CD4-positive, alpha-beta T cell treated with Interleukin-10 for 1 hour (primary cell): Measurements from ENCODE around the gene SLC34A3.

ENCODE experiments used
- DNase-seq: peaks from one replicate; pipeline ENCODE4 v3.0.0-alpha.2; 2020

The SLC34A3 gene

GRCh38 chr9:137230705-137231371 is at the start of gene SLC34A3:
TSS of gene SLC34A3 (plus strand) at chr9:137230901. CDS start at chr9:137231703, 802 bp downstream.
- DNase-seq: no peak

- no peak for DNase-seq
These were observed 49.0 kb upstream of the SLC34A3 start for GRCh38 chr9:137181680-137182079.

GRCh38 chr9:137182836-137183235 is 47.9 kb upstream of the SLC34A3 start:
- DNase-seq: no peak

DNA sequence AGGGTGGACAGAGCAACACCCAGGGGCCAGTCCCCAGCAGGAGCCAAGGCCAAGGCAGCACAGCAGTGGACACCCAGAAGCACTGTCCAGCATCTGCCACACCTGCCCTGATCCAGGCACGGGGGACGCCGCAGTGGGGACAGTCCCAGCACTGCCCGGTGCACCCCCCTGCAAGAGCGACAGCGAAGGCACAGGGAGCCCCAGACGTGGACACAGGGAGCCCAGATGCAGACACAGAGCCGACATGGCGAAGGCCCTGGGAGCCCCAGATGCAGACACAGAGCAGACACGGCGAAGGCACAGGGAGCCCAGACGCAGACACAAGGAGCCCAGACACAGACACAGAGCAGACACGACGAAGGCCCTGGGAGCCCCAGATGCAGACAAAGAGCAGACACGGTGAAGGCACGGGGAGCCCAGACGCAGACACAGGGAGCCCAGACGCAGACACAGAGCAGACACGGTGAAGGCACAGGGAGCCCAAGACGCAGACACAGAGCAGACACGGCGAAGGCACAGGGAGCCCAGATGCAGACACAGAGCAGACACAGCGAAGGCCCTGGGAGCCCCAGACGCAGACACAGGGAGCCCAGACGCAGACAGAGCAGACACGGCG is 46.6 kb upstream of the SLC34A3 start:
- no peak for DNase-seq

- DNase-seq: no peak
These were observed 45.6 kb upstream of the SLC34A3 start for GRCh38 chr9:137184881-137185660.

DNA sequence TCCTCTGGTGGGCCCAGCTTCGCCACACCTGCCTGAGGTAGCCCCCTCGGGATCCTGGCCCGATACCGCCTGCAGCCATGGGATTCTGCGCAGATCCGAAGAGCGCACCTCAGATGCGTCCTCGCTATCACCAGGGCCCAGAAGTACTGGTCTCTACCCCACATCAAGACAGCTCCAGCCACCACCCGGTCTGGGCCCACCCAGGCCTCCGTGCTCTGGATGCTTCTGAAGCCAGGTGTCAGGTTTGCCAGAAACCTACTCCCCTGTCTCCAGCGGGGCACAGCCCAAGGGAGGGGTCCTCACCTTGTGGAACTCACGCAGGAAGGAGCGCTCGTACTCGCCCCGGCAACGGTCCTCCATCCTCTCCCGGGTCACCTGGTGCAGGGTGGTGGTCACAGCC is 44.8 kb upstream of the SLC34A3 start:
- DNase-seq: no peak

GRCh38 chr9:137186385-137186784 is 44.3 kb upstream of the SLC34A3 start:
- no peak for DNase-seq

- no peak for DNase-seq
These were observed 43.3 kb upstream of the SLC34A3 start for GRCh38 chr9:137187386-137187785.

GRCh38 chr9:137188086-137188489 is 42.6 kb upstream of the SLC34A3 start:
- DNase-seq: no peak

GRCh38 chr9:137188490-137189296 is 42.0 kb upstream of the SLC34A3 start, which contains the start of the genes ANAPC2 and SSNA1:
TSS of gene ANAPC2 (minus strand) at chr9:137188560. CDS start at chr9:137188532, 28 bp downstream.
TSS of gene SSNA1 (plus strand) at chr9:137188676. CDS start at chr9:137188727, 51 bp downstream.
- DNase-seq: peak; percentile 94

DNA sequence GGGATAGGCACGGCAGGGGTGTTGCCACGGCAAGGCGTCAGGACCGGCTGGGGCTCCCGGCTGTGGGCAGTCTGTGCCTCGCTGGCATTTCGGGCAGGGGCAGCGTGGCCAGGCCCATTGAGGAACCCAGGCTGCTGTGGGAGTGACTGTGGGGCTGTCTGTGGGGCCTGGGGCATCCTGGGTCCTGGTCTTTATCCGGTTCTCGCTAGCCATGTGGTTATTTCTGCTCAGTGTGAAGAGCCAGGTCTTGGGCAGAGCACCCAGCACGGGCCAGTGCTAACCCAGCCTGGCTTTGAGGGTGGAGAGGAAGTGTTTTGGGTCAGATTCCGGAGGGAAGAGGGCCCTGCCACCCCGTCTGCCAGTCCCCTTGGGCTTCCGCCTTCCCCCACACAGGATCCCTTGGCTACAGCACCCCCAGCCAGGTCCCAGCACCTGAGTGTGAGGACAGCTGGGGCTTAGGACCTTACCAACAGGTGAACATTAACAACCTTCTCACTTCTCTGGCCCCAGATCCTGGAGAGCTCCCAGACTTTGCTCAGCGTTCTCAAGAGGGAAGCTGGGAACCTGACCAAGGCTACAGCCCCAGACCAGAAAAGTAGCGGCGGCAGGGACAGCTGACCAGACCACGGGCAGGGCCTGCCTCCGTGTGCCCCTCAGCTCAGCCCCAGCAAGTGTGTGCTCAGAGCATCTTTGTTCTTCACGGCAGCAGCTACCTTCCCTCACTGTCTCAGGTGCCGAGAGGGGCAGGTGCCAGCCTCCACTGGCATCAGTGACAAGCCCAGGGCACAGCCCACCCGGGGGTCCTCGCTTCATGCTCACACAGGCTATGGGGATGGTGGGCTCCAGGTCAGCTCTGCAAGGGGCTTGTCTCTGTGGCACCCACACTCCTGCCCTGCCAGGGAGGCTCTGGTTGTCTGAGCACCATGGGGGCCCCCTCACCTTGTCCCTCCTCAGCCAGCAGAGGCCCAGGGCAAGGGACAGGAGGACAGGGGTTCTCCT is 41.1 kb upstream of the SLC34A3 start:
- no peak for DNase-seq

GRCh38 chr9:137190315-137190856 is 40.3 kb upstream of the SLC34A3 start:
- DNase-seq: no peak

DNA sequence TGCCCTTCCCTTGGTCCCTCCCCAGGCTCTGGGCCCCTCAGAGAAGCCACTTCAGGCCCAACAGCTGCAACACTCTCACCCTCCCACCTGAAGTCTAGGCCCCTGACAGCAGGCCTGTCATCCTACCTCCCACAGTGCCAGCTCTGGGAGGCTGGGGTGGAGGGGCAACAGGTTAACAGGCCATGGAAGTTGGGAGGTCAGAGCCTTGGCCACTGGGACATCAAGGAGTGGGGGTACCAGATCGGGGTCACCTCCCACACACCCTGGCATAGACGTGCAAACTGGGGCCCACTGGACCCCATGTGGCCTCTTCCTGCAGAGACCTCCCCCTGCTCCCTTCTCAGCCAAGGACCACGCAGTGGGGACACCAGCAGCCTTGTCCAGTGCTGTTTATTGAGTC is 39.5 kb upstream of the SLC34A3 start:
- no peak for DNase-seq

GRCh38 chr9:137191691-137192447 is 38.8 kb upstream of the SLC34A3 start:
- no peak for DNase-seq

DNA sequence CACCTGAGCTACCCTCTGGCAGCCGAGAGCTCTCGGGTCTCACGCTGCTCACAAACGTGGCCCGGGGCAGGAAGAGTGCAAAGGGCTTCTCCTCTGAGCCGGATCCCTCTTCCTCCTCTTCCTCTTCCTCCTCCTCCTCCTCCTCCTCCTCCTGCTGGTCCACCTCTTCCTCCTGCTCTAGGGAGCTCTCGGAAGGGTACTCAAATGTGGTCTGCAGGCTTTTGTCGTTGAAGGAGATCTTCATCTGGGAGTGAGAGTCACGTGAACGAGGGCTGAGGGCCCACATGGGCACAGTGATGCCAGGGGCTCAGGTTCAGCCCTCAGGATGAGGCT is 38.3 kb upstream of the SLC34A3 start:
- no peak for DNase-seq

DNA sequence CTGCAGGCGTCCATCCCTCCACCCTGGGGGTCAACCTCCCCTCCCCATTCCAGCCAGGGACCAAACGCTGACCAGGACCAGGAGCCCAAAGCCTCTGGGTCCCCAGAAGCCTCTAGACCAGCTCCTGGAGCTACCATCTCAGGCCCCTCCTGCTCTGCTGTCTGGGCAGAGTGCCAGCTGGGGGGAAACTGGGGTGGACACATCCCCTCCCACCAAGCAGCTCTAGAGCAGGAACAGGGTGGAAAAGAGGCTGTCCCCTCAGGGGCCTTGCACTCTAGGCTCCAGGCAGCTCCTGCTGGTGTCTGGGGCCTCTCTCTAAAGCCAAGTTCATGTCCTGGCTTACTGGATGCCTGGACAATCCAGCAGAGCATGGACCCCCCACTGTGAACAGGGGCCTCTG is 37.8 kb upstream of the SLC34A3 start:
- no peak for DNase-seq

DNA sequence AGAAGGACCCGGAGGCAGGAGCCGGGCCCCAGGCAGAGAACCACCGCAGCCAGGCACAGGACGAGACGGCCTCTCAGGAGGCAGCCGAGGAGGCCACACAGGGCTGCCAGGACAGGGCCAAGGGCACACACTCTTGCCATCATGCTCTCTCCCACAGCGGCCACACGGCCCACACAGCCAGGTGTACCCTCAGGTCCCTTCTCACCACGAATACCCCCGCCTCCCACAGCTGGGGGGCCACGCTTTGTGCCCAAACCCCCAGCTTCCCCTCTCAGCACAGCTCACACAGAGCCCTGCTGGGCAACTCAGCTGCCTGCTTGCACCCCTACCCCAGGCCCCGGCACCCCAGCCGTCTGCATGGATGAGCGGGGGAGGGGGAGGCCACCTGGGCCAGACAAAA is 36.9 kb upstream of the SLC34A3 start:
- DNase-seq: no peak

GRCh38 chr9:137194388-137194787 is 36.3 kb upstream of the SLC34A3 start:
- no peak for DNase-seq

DNA sequence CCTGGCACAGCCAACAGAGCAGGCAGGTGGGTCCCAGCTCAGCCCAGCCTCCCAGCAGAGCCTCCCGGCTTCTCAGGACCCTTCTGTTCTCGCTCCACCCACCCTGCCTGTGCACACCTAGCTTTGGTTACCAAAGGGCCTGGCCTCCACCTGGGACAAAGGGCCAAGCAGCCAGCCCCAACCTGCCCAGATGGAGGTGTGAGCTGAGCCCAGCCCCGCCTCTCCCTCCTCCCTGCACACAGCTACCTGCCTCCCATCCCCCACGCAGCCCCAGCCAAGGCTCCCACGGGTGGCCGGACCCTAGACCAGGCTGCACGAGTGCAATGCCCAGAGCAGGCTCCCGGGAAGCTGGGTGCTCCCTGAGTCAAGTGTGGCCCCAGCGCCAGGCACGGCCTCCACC is 35.8 kb upstream of the SLC34A3 start:
- DNase-seq: no peak

DNA sequence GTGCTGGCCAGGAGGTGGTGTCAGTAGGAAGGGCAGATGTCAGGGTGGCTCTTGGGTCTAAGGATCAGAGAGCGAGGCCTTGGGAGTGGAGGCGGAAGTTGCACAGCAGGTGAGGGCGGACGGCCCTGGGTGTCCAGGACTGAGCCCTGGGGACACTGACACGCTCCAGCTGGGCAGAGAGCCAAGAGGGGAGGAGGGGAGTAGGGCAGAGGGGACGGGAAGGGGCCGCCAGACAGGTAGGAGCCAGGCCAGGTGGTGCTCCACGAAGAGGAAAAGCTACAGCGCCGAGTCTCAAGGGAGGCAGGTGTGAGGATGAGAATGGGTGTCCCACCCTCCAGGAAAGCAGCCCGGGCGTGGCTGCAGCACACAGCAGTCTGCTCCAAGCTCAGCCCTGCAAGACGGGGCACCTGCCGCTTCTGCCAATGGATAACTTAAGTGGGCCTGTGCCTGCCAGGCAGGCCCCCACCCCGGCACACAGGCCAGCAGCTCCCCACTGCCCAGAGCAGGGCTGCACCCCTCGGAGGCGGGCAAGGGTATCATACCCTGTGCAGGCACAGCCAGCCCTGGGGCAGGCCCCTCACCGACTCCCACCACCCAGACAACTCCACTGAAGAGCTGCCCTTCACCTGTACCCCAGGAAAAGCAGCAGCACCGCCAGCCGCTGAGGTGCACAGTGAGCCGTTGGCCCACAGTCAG is 35.0 kb upstream of the SLC34A3 start:
- DNase-seq: no peak
